ENCODE results near the gene MMEL1.

The MMEL1 gene

DNA sequence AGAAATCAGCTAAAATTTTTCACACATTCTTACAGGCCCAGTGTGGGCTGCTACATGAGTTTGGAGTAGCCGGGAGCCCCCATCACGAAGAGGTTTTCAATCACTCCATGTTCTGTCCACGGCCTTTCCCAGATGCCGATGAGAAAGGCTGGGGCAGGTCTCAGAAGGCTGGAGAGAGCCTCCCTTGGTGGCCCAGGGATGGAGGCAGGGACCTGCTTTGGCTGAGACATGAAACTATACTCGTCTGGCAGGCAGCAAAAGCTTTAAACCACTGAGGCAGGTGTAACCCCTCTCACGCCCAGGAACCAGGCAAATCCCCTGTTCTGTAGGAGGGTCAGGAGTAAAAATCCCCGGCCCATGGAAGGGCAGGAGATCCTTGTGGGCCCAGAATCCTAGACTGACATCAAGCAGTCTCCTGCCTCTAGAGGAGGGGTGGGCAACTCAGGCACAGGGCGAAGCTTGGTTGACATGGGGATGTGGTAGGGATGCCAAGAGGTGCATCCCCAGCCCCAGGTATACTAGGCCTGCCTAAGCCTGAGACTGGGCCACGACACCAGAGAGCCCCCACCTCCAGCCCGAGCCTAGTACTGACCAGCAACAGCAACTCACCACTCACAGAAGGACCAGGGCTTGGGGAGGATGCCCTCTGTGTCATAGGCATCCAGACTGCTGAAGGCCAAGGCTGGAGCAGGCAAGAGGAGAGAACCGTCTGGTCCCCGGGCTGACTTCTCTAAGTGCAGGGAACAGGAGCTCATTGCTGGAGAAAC lies 9.1 kb downstream of the MMEL1 start:
- no peak for TF ChIP-seq CTCF (IDR thresholded peaks at IDR 0.05; ENCODE audit: low read depth, low read length, missing control alignments)

DNA sequence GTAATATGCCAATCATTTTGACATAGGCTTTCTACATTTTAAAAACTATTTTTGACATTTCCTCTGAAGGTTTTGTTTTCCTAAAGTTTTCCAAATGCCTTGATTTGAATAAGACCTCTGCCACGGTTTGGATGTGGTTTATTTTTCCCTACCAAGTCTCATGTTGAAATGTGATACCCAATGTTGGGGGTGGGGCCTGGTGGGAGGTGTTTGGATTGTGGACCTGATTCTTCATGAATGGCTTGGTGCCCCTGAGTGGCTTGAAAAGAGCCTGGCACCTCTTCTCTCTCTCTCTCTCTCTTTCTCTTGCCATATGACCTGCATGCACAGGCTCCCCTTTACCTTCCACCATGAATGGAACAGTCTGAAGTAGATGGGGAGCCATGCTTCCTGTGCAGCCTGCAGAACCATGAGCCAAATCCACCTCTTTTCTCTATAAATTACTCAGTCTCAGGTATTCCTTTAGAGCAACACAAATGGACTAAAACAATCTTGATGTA lies 14.8 kb downstream of the MMEL1 start:
- no peak for DNase-seq (ENCODE audit: low read depth)
- TF ChIP-seq CTCF (IDR thresholded peaks at IDR 0.05; ENCODE audit: low read depth, low read length, missing control alignments) = no peak
- H3K4me3 ChIP-seq (ENCODE audit: low read depth, low read length) = no peak overlapping the region
- in situ Hi-C loops (cut with HindIII; ENCODE audit: low sequenced_read_pairs) = no loop called here

More for the DNA sequence above, 9.1 kb downstream of the MMEL1 start:
- no peak overlapping the region for H3K4me3 ChIP-seq (ENCODE audit: low read depth, low read length)
- no peak for DNase-seq (ENCODE audit: low read depth)
- in situ Hi-C loops (cut with HindIII; ENCODE audit: low sequenced_read_pairs) = no loop called here

- H3K4me3 ChIP-seq (ENCODE audit: low read depth, low read length) = no peak overlapping the region
- DNase-seq (ENCODE audit: low read depth) = no peak
- in situ Hi-C loops (cut with HindIII; ENCODE audit: low sequenced_read_pairs) = no loop called here
- no peak for TF ChIP-seq CTCF (IDR thresholded peaks at IDR 0.05; ENCODE audit: low read depth, low read length, missing control alignments)
These were observed 18.7 kb downstream of the MMEL1 start for GRCh38 chr1:2614145-2614544.

GRCh38 chr1:2612591-2613365 lies 20.0 kb downstream of the MMEL1 start:
- DNase-seq (ENCODE audit: low read depth) = no peak
- H3K4me3 ChIP-seq (ENCODE audit: low read depth, low read length) = no peak overlapping the region
- no peak for TF ChIP-seq CTCF (IDR thresholded peaks at IDR 0.05; ENCODE audit: low read depth, low read length, missing control alignments)
- in situ Hi-C loops (cut with HindIII; ENCODE audit: low sequenced_read_pairs) = no loop called here

- in situ Hi-C loops (cut with HindIII; ENCODE audit: low sequenced_read_pairs) = no loop called here
- H3K4me3 ChIP-seq (ENCODE audit: low read depth, low read length) = no peak overlapping the region
- no peak for DNase-seq (ENCODE audit: low read depth)
- no peak for TF ChIP-seq CTCF (IDR thresholded peaks at IDR 0.05; ENCODE audit: low read depth, low read length, missing control alignments)
These were observed 21.0 kb downstream of the MMEL1 start for GRCh38 chr1:2611621-2612437.

GRCh38 chr1:2611031-2611501 lies 21.8 kb downstream of the MMEL1 start:
- no peak for TF ChIP-seq CTCF (IDR thresholded peaks at IDR 0.05; ENCODE audit: low read depth, low read length, missing control alignments)

More at GRCh38 chr1:2611031-2611501, 21.8 kb downstream of the MMEL1 start:
- DNase-seq (ENCODE audit: low read depth) = no peak
- in situ Hi-C loops (cut with HindIII; ENCODE audit: low sequenced_read_pairs) = no loop called here
- H3K4me3 ChIP-seq (ENCODE audit: low read depth, low read length) = no peak overlapping the region
